K562 (cell line): Measurements from ENCODE around the gene SLC34A2. TPM values are rescaled to one million over a fixed set of nuclear protein-coding genes. Genes with fewer than 3 reads are reported as not detected.

Source experiments
- ATAC-seq: fragments of 200-7000 bp; cut with Tn5 transposase; 3 replicates; pipeline ENCODE4 v1.9.1; 2020; ENCODE audit warnings: moderate library complexity
- BruUV-seq: library from RNA; stranded (reverse); fragments of 400-500 nt; replicated peaks from 2 replicates; lab custom pipeline; 2021; lab: Mats Ljungman, UMichigan
- CTCF ChIA-PET: fragments of 300-600 bp; formaldehyde crosslinking; extraction: SDS; loops from one replicate; lab custom pipeline; 2021; ENCODE audit warnings: low intra/inter-chr PET ratio; lab: Yijun Ruan, JAX
- POLR2A ChIA-PET: fragments of 300-600, 350-650 bp; sonication (Branson Sonifier 250); formaldehyde crosslinking; extraction: SDS; loops from one replicate; lab custom pipeline; 2021; ENCODE audit warnings: antibody characterized with exemption, inconsistent platforms; lab: Yijun Ruan, JAX
- DNase-seq, 4 experiments: peaks; one replicate each; pipeline versions ENCODE4 v3.0.0 to v3.0.0-alpha.2; 2011 to 2018; ENCODE audit warnings: low spot score in 3 of 4, mixed read lengths in 3 of 4; ENCODE audit errors: extremely low read depth in 1 of 4
- FAIRE-seq: peaks from 2 replicates; lab custom pipeline; 2011; peaks lifted over from hg19 to GRCh38; lab: Jason Lieb, UNC
- H2AFZ ChIP-seq: 2 replicates; pipeline ENCODE4 v1.6.0; 2011; ENCODE audit warnings: low read depth, low read length, control low read depth, inconsistent platforms
- H3K27ac ChIP-seq: fragments of 200-600 bp; 3 replicates; pipeline ENCODE4 v1.8.0; 2011; ENCODE audit warnings: low read depth, mild to moderate bottlenecking, control low read depth, inconsistent platforms, low read length, moderate library complexity, mixed read lengths; ENCODE audit errors: extremely low read depth
- H3K27me3 ChIP-seq, 2 experiments: fragments of 300-600 bp in 1 of 2; 2 replicates in 1 of 2; 3 replicates in 1 of 2; pipeline versions ENCODE4 v1.6.0 to v1.8.0; 2011; ENCODE audit warnings: inconsistent platforms in 2 of 2, low read length in 2 of 2, mild to moderate bottlenecking in 1 of 2, mixed read lengths in 1 of 2, moderate library complexity in 1 of 2; ENCODE audit not compliant: control insufficient read depth in 2 of 2, insufficient read depth in 2 of 2
- H3K36me3 ChIP-seq: fragments of 300-600 bp; 3 replicates; pipeline ENCODE4 v1.8.0; 2011; ENCODE audit warnings: mild to moderate bottlenecking, low read length, inconsistent platforms; ENCODE audit not compliant: control insufficient read depth, insufficient read depth
- H3K4me1 ChIP-seq, 2 experiments: fragments of 200-600 bp in 1 of 2; replicated peaks in 1 of 2; 2 replicates in 1 of 2; 3 replicates in 1 of 2; pipeline versions ENCODE4 v1.5.1 to v1.8.0; 2011; ENCODE audit warnings: inconsistent platforms in 2 of 2, low read length in 2 of 2, mild to moderate bottlenecking in 1 of 2, mixed read lengths in 1 of 2, moderate library complexity in 1 of 2; ENCODE audit not compliant: control insufficient read depth in 2 of 2, insufficient read depth in 2 of 2
- H3K4me2 ChIP-seq: 2 replicates; pipeline ENCODE4 v1.6.1; 2011; ENCODE audit warnings: low read length, control low read depth, inconsistent platforms, mixed read lengths; ENCODE audit not compliant: insufficient read depth
- H3K4me3 ChIP-seq: fragments of 200-600 bp; sonication (generic), shearing (Covaris generic); 2 replicates; pipeline ENCODE4 v1.5.1; 2016; ENCODE audit warnings: control low read depth, inconsistent platforms
- H3K79me2 ChIP-seq: fragments of 200-600 bp; 3 replicates; pipeline ENCODE4 v1.8.0; 2011; ENCODE audit warnings: low read length, inconsistent platforms; ENCODE audit not compliant: control insufficient read depth, insufficient read depth
- H3K9ac ChIP-seq, 2 experiments: 2 replicates each; pipeline versions ENCODE4 v1.6.0 to v1.6.1; 2011; ENCODE audit warnings: low read depth in 2 of 2, low read length in 2 of 2, control low read depth in 1 of 2, inconsistent platforms in 1 of 2, mild to moderate bottlenecking in 1 of 2, mixed read lengths in 1 of 2; ENCODE audit not compliant: insufficient read depth in 1 of 2
- H3K9me1 ChIP-seq: one replicate; pipeline ENCODE4 v1.6.0; 2011; ENCODE audit warnings: inconsistent platforms, mild to moderate bottlenecking, low read length, moderate library complexity; ENCODE audit not compliant: control insufficient read depth, insufficient read depth
- H3K9me3 ChIP-seq: replicated peaks from 2 replicates; pipeline ENCODE4 v1.5.1; 2011; ENCODE audit warnings: low read depth, low read length, inconsistent platforms; ENCODE audit not compliant: control insufficient read depth, insufficient read depth
- H4K20me1 ChIP-seq: replicated peaks from 2 replicates; pipeline ENCODE4 v1.6.1; 2011; ENCODE audit warnings: low read length, inconsistent platforms, mixed read lengths; ENCODE audit not compliant: control insufficient read depth, insufficient read depth
- CBX2 ChIP-seq: fragments of 200-600 bp; sonication (generic); IDR thresholded peaks from one replicate; pipeline ENCODE4 v1.6.1; 2012; ENCODE audit warnings: mild to moderate bottlenecking, low read length, inconsistent platforms; ENCODE audit not compliant: insufficient read depth, poor library complexity, severe bottlenecking
- ETV6 ChIP-seq, 3 experiments: fragments of 150-350 bp in 1 of 3; sonication (generic) in 1 of 3; formaldehyde crosslinking in 1 of 3; IDR thresholded peaks; 2 replicates each; pipeline versions ENCODE4 v1.6.1 to v1.8.0; 2014 to 2022; ENCODE audit warnings: borderline replicate concordance in 2 of 3, low read depth in 2 of 3, antibody characterized with exemption in 1 of 3, low read length in 1 of 3, mild to moderate bottlenecking in 1 of 3, missing genetic modification reagents in 1 of 3
- GATAD2B ChIP-seq: fragments of 450-650 bp; IDR thresholded peaks from 2 replicates; pipeline ENCODE4 v1.6.1; 2017; ENCODE audit warnings: mild to moderate bottlenecking, borderline replicate concordance
- JUNB ChIP-seq: fragments of 450-650 bp; formaldehyde crosslinking; conservative IDR thresholded peaks from 2 replicates; pipeline ENCODE4 v1.4.0; 2020; ENCODE audit warnings: mild to moderate bottlenecking
- MTA3 ChIP-seq: fragments of 450-650 bp; formaldehyde crosslinking; IDR thresholded peaks from 2 replicates; pipeline ENCODE4 v1.6.1; 2017; ENCODE audit warnings: mild to moderate bottlenecking, borderline replicate concordance
- PRDM10 ChIP-seq: fragments of 450-650 bp; IDR thresholded peaks from 2 replicates; pipeline ENCODE4 v1.6.1; 2018; ENCODE audit not compliant: partially characterized antibody
- TAF15 ChIP-seq: fragments of 200-400 bp; formaldehyde crosslinking; IDR thresholded peaks from 2 replicates; pipeline ENCODE4 v1.6.1; 2017; ENCODE audit warnings: mild to moderate bottlenecking, low read depth, low read length, moderate library complexity
- ZNF41 ChIP-seq: fragments of 250-450 bp; sonication (Bioruptor Pico); conservative IDR thresholded peaks from 2 replicates; pipeline ENCODE4 v1.4.0; 2020; ENCODE audit warnings: mild to moderate bottlenecking
- WGBS: fragments of 100-300 bp; shearing (Covaris generic); methylation state at CpG from one replicate; pipeline ENCODE4 v1.1.6; 2016; ENCODE audit warnings: low coverage, mixed read lengths; ENCODE audit not compliant: insufficient coverage; ENCODE audit errors: missing lambda C conversion rate; 5-methylcytosine and 5-hydroxymethylcytosine counted together
- in situ Hi-C: fragments of 300-500 bp; cut with MboI; formaldehyde crosslinking; loops from 4 replicates; pipeline ENCODE4 v1.15.0; 2018; ENCODE audit warnings: inconsistent platforms, mixed read lengths
- intact Hi-C: fragments of 100-400 bp; cut with micrococcal nuclease; formaldehyde crosslinking; loops from 2 replicates; pipeline ENCODE4 v1.14.2; 2022
- polyA plus RNA-seq, 8 experiments: library from polyadenylated mRNA; depleted of rRNA in 4 of 8; stranded (reverse) in 5 of 8; unstranded in 3 of 8; fragments of >200 nt; fragmentation: Nextera tagmentation in 2 of 8; fragmentation: Illumina TruSeq in 1 of 8; extraction: Ambion mirVana in 2 of 8; extraction: Trizol in 1 of 8; gene quantifications; 2 replicates each; pipeline versions ENCODE4 v1.2.1 to v1.2.3, GENCODE V29; 2011 to 2014; ENCODE audit warnings: inconsistent platforms in 1 of 8, missing spikeins in 1 of 8
- total RNA-seq, 7 experiments: library from RNA; depleted of rRNA in 6 of 7; stranded (reverse); fragments of >200 nt in 6 of 7; fragmentation: Illumina TruSeq in 2 of 7; extraction: Trizol in 2 of 7; gene quantifications; 2 replicates each; pipeline versions ENCODE4 v1.2.1 to v1.2.3, GENCODE V29; 2011 to 2021; ENCODE audit warnings: low replicate concordance in 1 of 7

The SLC34A2 gene
- total and polyA plus RNA-seq, 9 of the 15 experiments (the other 6 are each of a cell fraction or from before 2014, with no cell fraction given): 1.5 TPM; not detected in 8

- Histone ChIP-seq H2AFZ (no peak overlapping the region), H3K79me2 (no peaks in the 10 kb centered on the region), H3K4me1 (no peaks in the 10 kb centered on the region), H3K9me1 (no peaks in the 10 kb centered on the region), H3K4me2 (no peak overlapping the region), H3K27me3 (peaks cover 7 to 37% of the 10 kb centered on the region in 2 experiments), H3K9me3 (no peaks in the 10 kb centered on the region), H3K36me3 (no peaks in the 10 kb centered on the region), H4K20me1 (no peaks in the 10 kb centered on the region), H3K4me3 (no peak overlapping the region), H3K27ac (no peak overlapping the region), H3K9ac (no peak overlapping the region)
- FAIRE-seq: no peak
- no peak for DNase-seq
- no TSS peak for BruUV-seq
- no peak for TF ChIP-seq CBX2
- in situ Hi-C loops: no loop called here
- ChIA-PET CTCF (no interaction called here), POLR2A (interaction anchor here (0.6 to 0.7 kb wide), 2 partner anchors 93 to 213 kb away, joined by 3 read pairs; no protein-coding TSS in a partner anchor)
- no peak for ATAC-seq
- 0% methylated on average over 5 of the region's 5 CpGs for WGBS
- intact Hi-C loops: no loop called here
Measured at GRCh38 chr4:25608644-25609043, 47.0 kb upstream of the SLC34A2 start.

DNA sequence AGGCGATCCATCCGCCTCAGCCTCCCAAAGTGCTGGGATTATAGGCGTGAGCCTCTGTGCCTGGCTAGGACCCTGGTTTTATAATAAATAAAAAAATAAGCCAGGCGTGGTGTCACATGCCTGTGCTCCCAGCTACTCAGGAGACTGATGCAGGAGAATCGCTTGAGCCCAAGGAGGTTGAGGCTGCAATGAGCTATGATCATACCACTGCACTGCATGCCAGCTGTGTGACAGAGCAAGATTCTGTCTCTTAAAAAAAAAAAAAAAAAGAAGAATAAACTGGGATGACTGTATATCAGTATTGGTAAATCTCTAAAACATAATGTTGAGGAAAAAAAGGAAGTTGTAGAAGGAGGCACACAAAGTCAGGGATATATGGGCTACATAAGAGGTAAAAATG lies 45.7 kb upstream of the SLC34A2 start:
- ChIA-PET POLR2A (no interaction called here), CTCF (no interaction called here)
- Histone ChIP-seq H3K4me3 (no peak overlapping the region), H3K36me3 (no peaks in the 10 kb centered on the region), H3K9me3 (no peaks in the 10 kb centered on the region), H4K20me1 (no peaks in the 10 kb centered on the region), H3K4me2 (no peak overlapping the region), H3K4me1 (no peaks in the 10 kb centered on the region), H3K27me3 (peaks cover 5 to 31% of the 10 kb centered on the region in 2 experiments), H2AFZ (no peak overlapping the region), H3K79me2 (no peaks in the 10 kb centered on the region), H3K27ac (no peak overlapping the region), H3K9ac (no peak overlapping the region), H3K9me1 (no peaks in the 10 kb centered on the region)
- TF ChIP-seq MTA3 (no peak), PRDM10 (no peak), ETV6 (IDR thresholded peaks at IDR 0.05; ENCODE audit: borderline replicate concordance in 1 of 2, low read depth in 2 of 2, low read length in 1 of 2) (no peak), ETV6 (CRISPR knock-in tag; IDR thresholded peaks at IDR 0.05; ENCODE audit: borderline replicate concordance) (no peak), ZNF41 (CRISPR knock-in tag) (no peak), JUNB (CRISPR knock-in tag) (no peak), GATAD2B (no peak), TAF15 (no peak)
- 7% methylated on average over 5 of the region's 5 CpGs for WGBS
- DNase-seq (no peak), FAIRE-seq (no peak), ATAC-seq (no peak)
- no TSS peak for BruUV-seq
- intact Hi-C loops: no loop called here
- in situ Hi-C loops: no loop called here
